Left lung (tissue), 10 donors: Measurements from ENCODE around the gene MRGPRD. TPM values are rescaled to one million over a fixed set of nuclear protein-coding genes. Genes with fewer than 3 reads are reported as not detected.
A peak's percentile ranks its signal among the peaks of the same experiment; 100 is the strongest.

Experiments used
- ATAC-seq: fragments of 200-7000 bp; cut with Tn5 transposase; one replicate; pipeline ENCODE4 v1.9.1; 2020; ENCODE audit warnings: moderate library complexity
- DNase-seq, 4 donors: peaks; one replicate each; pipeline ENCODE4 v3.0.0-alpha.2; 2013 to 2020
- H3K27ac ChIP-seq, 2 donors: fragments of 200-600 bp; sonication (generic) in 1 of 2; one replicate each; pipeline versions ENCODE4 v1.5.0 to v1.8.0; 2020 to 2021
- H3K27me3 ChIP-seq, 2 donors: fragments of 200-600 bp; sonication (generic) in 1 of 2; one replicate each; pipeline versions ENCODE4 v1.5.0 to v1.8.0; 2020 to 2021
- H3K36me3 ChIP-seq, 2 donors: fragments of 200-600 bp; sonication (generic) in 1 of 2; one replicate each; pipeline versions ENCODE4 v1.5.0 to v1.8.0; 2020 to 2021
- H3K4me1 ChIP-seq, 2 donors: fragments of 200-600 bp; one replicate each; pipeline ENCODE4 v1.8.0; 2021
- H3K4me3 ChIP-seq, 2 donors: fragments of 200-600 bp; sonication (generic) in 1 of 2; one replicate each; pipeline versions ENCODE4 v1.5.0 to v1.8.0; 2020 to 2021; ENCODE audit warnings: mild to moderate bottlenecking in 1 of 2
- H3K9me3 ChIP-seq, 2 donors: fragments of 200-600 bp; sonication (generic) in 1 of 2; one replicate each; pipeline versions ENCODE4 v1.5.0 to v1.8.0; 2020 to 2021
- intact Hi-C, 2 donors: fragments of 100-400 bp; cut with DNase I; formaldehyde crosslinking; loops; one replicate each; pipeline versions ENCODE4 v1.11.2 to v1.14.2; 2022
- polyA plus RNA-seq, 6 donors: library from polyadenylated mRNA; unstranded; fragments of 120-200 nt; gene quantifications; one replicate each; pipeline ENCODE4 v1.2.1, GENCODE V29; 2013; ENCODE audit not compliant: insufficient read length in 6 of 6
- total RNA-seq, 2 donors: library from RNA; stranded (reverse); fragmentation: NEBNext Ultra II Directional; extraction: Animal tissue kit (Norgen Biotek cat#: 25700); gene quantifications; one replicate each; pipeline ENCODE4 v1.2.1, GENCODE V29; 2021
- TF ChIP-seq, protein P1 (sequence below), 2 donors: fragments of 200-600 bp; sonication (generic) in 1 of 2; IDR thresholded peaks; one replicate each; pipeline versions ENCODE4 v1.5.0 to v1.8.0; 2021; ENCODE audit warnings: antibody characterized with exemption in 2 of 2
- donor health status: DM: no; HTN: yes; CAD: no.
- donor health status: DM: no; HTN: no; CAD: no.

Gene MRGPRD
- total and polyA plus RNA-seq, 8 donors, result not detected

DNA sequence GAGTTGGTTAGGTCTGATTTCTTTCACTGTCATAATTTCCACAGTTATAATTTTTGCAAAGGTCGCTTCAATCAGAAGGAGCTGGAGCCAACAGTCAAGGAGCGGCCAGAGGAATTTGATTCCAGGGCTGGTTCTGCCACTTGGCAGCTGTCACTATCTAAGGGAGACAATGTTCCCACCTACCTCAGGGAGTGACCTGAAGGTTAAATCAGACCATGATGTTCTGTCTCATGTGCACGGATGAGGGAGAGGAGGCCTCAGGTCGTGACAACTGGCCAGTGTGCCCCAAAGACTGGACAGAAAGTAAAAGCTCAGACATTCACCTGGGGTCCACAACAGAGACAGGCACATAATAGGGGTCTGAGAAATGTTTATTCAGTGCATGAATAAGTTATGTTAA is 7.6 kb downstream of the MRGPRD start:
- DNase-seq (peak in 1 of 4 donors; percentile 9), ATAC-seq (no peak)
- TF ChIP-seq, protein P1, sequence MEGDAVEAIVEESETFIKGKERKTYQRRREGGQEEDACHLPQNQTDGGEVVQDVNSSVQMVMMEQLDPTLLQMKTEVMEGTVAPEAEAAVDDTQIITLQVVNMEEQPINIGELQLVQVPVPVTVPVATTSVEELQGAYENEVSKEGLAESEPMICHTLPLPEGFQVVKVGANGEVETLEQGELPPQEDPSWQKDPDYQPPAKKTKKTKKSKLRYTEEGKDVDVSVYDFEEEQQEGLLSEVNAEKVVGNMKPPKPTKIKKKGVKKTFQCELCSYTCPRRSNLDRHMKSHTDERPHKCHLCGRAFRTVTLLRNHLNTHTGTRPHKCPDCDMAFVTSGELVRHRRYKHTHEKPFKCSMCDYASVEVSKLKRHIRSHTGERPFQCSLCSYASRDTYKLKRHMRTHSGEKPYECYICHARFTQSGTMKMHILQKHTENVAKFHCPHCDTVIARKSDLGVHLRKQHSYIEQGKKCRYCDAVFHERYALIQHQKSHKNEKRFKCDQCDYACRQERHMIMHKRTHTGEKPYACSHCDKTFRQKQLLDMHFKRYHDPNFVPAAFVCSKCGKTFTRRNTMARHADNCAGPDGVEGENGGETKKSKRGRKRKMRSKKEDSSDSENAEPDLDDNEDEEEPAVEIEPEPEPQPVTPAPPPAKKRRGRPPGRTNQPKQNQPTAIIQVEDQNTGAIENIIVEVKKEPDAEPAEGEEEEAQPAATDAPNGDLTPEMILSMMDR (IDR thresholded peaks at IDR 0.05), result no peak
- H3K4me1 ChIP-seq, result no peaks in the 10 kb centered on the region
- no peaks in the 10 kb centered on the region for H3K9me3 ChIP-seq
- intact Hi-C loops, result no loop called here
- no peak overlapping the region for H3K4me3 ChIP-seq
- H3K27ac ChIP-seq, result no peak overlapping the region
- peaks cover 0 to 24% of the 10 kb centered on the region in 2 donors for H3K27me3 ChIP-seq
- H3K36me3 ChIP-seq, result no peaks in the 10 kb centered on the region

DNA sequence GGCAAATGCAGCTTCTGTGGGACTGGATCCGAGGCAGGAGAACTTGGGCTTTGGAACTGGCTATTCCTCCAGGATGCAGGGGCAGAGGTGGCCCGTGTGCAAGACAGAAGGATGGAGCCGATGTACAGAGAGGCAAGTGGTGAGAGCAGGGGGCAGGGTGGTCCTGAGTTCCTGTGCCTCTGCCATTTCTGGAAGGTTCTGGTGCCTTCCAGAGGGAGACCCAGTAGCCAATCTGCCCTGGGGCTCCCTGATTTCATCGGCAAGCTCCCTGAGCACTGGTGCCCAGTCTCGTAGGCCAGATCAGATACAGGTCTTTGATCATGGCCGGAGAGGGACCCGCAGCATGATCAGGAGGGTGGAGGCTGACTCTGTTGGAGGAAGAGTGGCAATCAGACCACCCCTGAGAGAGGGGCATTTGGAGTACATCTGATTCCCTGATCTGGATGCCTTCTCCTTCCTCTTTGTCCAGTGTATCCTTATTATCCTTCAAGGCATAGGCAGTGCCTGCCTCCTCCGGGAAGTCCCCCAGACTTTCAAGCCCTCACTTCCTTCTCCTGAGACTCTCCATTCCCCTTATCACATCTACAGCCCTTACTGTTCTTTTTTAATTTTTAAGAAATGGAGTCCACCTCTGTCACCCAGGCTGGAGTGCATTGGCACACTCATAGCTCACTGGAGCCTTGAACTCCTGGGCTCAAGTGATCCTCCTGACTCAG is 9.7 kb downstream of the MRGPRD start:
- TF ChIP-seq, protein P1 (IDR thresholded peaks at IDR 0.05), result no peak
- Histone ChIP-seq H3K9me3 (no peaks in the 10 kb centered on the region), H3K36me3 (no peaks in the 10 kb centered on the region), H3K27me3 (peaks cover 0 to 33% of the 10 kb centered on the region in 2 donors), H3K27ac (no peak overlapping the region), H3K4me1 (no peaks in the 10 kb centered on the region), H3K4me3 (no peak overlapping the region)
- DNase-seq (peak in 1 of 4 donors; percentile 2), ATAC-seq (no peak)
- intact Hi-C loops, result no loop called here

DNA sequence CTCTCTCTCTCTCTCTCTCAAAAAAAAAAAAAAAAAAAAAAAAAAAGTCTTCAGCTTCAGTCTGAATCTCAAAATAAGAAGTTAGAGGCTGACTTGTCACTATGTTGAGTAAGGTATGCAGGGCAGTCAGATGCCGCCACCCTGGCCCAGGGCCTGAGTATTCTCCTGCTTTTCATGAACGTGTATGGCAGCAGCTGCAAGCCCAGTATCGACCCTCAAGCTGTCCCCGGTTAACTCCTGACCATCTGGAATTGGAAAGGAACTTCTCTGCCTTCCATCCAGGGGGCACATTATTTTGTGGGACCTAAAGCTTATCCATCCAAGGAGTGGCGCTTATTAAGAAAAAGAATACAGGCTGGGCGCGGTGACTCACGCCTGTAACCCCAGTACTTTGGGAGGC is 11.4 kb downstream of the MRGPRD start:
- TF ChIP-seq, protein P1 (IDR thresholded peaks at IDR 0.05), result no peak
- Histone ChIP-seq H3K27ac (no peak overlapping the region), H3K4me1 (no peaks in the 10 kb centered on the region), H3K27me3 (peaks cover 0 to 33% of the 10 kb centered on the region in 2 donors), H3K4me3 (no peak overlapping the region), H3K9me3 (no peaks in the 10 kb centered on the region), H3K36me3 (no peaks in the 10 kb centered on the region)
- ATAC-seq (no peak), DNase-seq (peak in 1 of 4 donors; percentile 5)
- intact Hi-C loops, result no loop called here

DNA sequence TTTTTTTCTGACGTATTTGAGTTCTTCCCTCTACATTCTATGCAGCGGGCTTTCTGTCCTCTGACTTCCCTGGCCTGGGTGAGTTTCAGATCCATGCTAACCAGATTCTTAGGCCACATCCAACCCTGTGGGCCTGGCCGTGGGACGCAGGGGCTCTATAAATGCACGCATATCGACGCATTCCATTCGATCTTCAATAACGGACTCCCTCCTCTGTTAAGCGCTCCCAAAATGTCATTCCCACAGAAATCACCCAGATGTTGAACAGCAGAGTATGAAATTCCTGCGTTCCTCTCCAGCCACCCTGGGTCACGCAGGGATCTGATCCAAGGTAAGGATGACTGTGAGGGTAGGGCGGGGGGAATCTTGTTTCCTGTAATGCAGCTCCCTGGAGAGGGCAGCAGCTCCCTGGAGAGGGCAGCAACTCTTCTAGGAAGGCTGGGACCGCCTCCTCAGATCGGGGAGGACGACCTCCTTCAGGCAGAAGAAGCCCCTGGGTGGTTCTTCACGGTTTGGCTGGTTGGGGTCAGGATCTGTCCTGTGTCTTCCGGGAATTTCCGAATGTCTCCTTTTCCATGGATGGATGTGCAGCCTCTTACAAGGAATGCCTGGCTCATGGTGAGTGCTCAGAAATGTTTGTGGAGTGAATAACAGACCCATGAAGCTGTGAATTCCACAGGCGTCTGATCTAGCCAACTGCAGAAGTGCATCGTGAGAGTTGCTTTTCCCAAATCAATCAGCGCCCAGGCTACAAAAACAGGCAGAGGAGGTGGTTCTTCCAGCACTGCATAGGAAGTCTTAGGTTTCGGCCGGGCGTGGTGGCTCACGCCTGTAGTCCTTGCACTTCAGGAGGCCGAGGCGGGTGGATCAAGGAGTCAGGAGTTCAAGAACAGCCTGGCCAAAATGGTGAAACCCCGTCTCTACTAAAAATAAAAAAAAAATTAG is 12.2 kb downstream of the MRGPRD start:
- TF ChIP-seq, protein P1 (IDR thresholded peaks at IDR 0.05), result no peak
- no peak overlapping the region for H3K4me3 ChIP-seq
- peaks cover 0 to 33% of the 10 kb centered on the region in 2 donors for H3K27me3 ChIP-seq
- H3K27ac ChIP-seq, result no peak overlapping the region
- intact Hi-C loops, result no loop called here
- DNase-seq (peak in 1 of 4 donors; percentile 14), ATAC-seq (no peak)
- H3K4me1 ChIP-seq, result no peaks in the 10 kb centered on the region
- no peaks in the 10 kb centered on the region for H3K36me3 ChIP-seq
- H3K9me3 ChIP-seq, result no peaks in the 10 kb centered on the region
